ENCODE data around the gene FCGR1A.
"Not testable (repeated sequence)": the region's sequence is repeated elsewhere in the genome, so short reads cannot be mapped to it uniquely, and the experiment has no call there.

Gene FCGR1A

DNA sequence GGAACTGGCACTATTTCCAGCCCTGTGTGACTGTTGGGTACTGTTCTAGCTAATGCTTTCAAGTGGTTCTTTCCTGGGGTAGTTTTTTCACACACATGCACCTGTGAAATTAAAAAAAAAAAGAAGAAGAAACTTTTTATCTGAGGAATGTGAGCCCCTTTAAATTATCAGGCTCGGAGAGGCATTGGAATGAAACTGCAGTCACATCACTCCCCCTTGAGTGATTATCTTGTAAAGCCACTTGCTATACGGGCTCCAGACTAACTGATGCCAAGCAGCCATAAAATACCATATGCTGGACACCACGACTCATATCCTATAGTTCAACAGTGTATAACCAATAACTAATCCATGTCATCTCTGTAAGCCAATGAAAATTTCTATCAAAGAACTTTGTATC, 5.4 kb upstream of the FCGR1A start:
- DNase-seq (ENCODE audit: low read depth), result not testable (repeated sequence)

GRCh38 chr1:149778313-149778712, 4.2 kb upstream of the FCGR1A start:
- not testable (repeated sequence) for DNase-seq (ENCODE audit: low read depth)

DNA sequence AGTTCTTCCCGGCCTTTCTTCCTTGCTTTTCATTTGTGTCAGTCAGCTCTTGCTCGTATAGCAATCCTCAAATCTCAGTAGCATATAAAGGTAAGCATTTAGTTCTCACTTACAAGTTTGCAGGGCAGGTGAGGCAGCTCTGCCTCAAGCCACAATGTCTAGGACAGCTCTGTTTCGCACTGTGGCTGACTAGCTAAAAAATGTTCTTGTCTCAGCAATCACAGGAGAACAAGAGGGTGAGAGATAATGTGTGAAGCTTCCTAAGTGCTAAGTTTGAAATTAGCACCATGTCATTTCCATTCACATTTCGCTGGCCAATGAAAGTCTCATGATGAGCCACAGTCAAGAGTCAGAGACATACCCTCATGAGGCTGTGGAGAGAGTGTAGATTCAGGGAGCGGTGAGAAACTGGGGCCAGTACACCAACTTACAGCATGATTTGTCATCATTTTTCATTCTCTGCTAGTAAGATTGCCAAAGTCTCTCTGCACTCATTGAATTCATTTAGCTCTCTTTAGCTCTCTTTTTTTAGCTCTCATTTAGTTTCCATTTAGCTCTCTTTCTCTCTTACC, 995 bp upstream of the FCGR1A start:
- not testable (repeated sequence) for DNase-seq (ENCODE audit: low read depth)

GRCh38 chr1:149783289-149783688, 795 bp downstream of the FCGR1A start:
- not testable (repeated sequence) for DNase-seq (ENCODE audit: low read depth)

GRCh38 chr1:149783868-149784267, 1.4 kb downstream of the FCGR1A start:
- not testable (repeated sequence) for DNase-seq (ENCODE audit: low read depth)

- not testable (repeated sequence) for DNase-seq (ENCODE audit: low read depth)
Observed at GRCh38 chr1:149787688-149788451, 5.4 kb downstream of the FCGR1A start.

DNA sequence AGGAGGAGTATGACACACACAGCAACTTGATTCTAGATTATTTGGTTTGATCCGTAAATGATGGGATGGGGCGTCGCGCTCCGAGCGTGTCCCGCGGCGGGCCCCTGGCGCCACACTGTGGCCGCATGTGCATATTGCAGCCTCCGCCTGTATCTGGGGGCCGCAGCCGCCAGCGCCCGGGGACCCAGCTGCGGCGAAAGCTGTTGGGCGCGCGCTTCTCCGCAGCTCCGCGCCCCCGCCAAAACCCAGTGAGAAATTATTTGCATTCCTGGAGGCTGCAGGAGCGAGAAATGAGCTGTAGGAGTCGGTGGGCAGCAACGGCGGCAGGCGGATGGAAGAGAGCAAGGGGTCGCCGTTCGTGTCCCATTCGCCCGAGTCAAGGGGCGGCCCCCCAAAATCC, 10.0 kb downstream of the FCGR1A start:
- DNase-seq (ENCODE audit: low read depth), result not testable (repeated sequence)

- not testable (repeated sequence) for DNase-seq (ENCODE audit: low read depth)
Observed at GRCh38 chr1:149792912-149793515, 10.5 kb downstream of the FCGR1A start.

DNA sequence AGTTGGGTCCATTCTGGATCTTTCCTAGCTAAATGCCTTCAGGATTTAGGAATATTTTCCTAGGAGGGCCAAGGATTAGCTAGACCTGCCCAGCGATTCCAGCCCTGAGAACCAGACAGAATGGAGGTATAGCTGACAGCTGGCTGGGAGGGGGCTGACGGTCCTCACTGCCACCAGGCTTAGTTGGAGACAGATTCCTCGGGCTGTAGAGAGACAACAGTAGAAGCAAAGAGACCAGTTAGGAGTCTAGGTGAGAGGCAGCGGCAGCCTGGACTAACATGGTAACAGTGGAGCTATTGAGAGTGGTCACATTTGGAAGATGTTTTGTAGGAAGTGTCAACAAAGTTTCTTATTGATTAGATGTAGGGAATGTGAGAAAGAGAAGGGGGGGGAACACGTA, 11.4 kb downstream of the FCGR1A start:
- not testable (repeated sequence) for DNase-seq (ENCODE audit: low read depth)

GRCh38 chr1:149801628-149802027, 19.1 kb downstream of the FCGR1A start:
- DNase-seq (ENCODE audit: low read depth), result not testable (repeated sequence)

DNA sequence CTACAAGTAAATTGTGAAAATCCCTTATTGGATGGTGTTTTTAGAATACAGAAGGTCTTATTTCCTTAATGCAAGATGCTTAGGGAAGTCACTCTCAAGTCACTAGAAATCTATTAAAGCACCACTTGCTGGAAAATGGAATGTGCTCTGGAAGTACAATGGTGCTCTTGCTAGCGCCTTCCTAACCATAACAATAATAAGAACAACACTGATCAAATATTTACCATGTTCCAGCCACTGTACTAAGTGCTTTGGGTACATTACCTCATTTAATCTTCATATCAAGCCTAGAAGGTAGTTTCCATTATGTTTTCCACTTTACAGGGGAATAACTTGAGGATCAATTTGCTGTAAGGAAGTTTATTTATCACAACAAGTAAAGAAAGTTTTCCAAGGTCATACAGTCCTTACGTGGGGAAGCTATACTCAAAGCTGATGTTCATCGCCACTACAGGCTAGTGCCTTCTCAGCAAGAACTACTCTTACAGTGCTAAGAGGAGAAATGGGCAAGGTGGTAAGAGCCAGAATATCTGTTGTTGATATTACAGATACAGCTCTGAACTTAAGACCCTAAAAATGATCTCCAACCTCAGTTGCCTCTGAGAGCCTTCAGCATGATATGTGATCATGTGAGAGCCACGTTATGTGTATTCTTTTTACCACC, 22.1 kb downstream of the FCGR1A start:
- DNase-seq (ENCODE audit: low read depth), result not testable (repeated sequence)

DNA sequence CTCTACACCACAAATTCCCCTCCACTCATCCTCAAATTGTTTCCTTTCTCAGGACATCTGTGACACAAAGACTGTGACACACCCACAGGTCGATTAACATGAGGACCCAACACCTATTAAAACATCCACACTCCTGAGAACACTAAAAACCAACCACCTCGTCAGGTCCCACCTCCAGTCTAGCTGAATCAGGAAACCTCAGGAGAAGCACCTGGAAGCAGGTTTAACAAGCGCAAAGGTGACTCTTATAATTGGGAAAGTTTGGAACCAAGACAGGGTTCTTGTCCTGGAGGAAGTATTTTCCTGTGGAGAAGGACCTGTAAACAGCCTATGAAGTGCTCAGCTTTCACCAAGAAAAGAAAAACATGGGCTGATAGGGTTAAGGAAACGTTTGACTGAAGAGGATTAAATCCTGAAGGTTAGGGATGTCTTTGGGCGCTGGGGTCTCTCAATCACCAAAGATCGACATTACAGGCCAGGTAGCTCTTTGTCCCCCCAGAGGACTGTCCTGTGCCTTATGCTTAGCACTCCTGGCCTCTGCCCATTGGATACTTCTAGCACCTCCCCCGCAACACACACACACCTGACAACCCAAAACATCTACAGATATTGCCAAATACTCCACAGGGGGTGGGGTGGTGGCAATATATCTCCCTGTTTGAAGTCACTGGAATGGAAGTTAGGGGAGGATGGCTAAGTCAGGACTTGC, 28.4 kb downstream of the FCGR1A start:
- DNase-seq (ENCODE audit: low read depth), result not testable (repeated sequence)

GRCh38 chr1:149811514-149811889, 29.0 kb downstream of the FCGR1A start:
- DNase-seq (ENCODE audit: low read depth), result not testable (repeated sequence)

DNA sequence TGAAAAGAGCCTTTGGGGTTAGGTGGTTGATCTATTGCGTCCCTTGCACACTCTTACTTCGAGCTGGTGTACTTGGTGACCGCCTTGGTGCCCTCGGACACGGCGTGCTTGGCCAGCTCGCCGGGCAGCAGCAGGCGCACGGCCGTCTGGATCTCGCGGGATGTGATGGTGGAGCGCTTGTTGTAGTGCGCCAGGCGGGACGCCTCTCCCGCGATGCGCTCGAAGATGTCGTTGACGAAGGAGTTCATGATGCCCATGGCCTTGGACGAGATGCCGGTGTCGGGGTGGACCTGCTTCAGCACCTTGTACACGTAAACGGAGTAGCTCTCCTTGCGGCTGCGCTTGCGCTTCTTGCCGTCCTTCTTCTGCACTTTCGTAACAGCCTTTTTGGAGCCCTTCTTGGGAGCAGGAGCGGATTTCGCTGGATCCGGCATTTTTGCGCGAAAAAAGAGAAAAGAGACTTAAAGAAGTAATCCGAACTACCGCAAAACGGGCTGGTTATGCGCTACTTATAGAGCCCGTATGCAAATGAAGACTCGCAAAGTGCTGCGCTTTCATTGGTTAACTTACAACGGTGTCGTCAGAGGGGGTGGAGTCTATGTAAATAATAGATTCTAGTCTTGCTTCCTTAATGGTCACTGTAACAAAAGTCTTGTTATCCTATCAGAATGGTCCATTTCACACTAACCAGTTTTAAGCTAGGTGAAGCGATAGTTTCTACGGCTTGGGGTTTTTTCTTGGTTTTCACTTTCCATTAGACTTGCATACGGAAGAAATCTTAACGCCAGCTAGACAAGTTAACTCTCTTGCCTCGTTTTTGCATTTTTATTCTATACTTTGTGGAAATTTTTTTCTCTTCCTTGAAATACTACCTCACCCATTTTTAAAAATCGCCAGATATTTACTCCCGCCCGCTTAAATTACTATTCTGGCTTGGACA, 29.7 kb downstream of the FCGR1A start:
- DNase-seq (ENCODE audit: low read depth), result peak; percentile 79

DNA sequence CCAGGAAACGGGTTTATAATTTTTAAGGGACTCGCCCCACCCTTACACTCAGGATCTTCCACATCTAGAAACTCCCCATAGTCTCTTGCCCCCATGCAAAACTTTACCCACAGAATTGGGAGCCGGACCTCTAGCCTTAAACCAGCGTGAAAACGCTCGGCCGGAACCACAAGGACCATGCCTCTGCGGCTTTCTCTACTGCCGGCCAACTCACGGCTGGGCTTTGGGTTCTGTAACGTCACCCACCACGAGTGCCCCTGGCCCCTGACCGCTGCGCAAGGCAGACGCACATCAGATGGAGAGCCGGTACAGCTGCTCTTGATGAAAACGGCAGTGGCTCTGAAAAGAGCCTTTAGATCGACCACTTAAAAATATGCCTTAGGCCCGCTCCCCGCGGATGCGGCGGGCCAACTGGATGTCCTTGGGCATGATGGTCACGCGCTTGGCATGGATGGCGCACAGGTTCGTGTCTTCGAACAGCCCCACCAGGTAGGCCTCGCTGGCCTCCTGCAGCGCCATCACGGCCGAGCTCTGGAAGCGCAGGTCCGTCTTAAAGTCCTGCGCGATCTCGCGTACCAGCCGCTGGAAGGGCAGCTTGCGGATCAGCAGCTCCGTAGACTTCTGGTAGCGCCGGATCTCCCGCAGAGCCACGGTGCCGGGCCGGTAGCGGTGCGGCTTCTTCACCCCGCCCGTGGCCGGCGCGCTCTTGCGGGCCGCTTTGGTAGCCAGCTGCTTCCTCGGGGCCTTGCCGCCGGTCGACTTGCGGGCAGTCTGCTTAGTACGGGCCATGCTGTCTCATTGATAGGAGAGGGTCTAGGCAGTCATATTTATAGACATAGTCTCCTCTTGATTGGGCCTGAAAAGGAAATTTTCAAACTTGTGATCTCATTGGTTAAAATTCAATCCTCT, 30.7 kb downstream of the FCGR1A start:
- DNase-seq (ENCODE audit: low read depth), result not testable (repeated sequence)

GRCh38 chr1:149820387-149820786, 37.9 kb downstream of the FCGR1A start:
- not testable (repeated sequence) for DNase-seq (ENCODE audit: low read depth)

DNA sequence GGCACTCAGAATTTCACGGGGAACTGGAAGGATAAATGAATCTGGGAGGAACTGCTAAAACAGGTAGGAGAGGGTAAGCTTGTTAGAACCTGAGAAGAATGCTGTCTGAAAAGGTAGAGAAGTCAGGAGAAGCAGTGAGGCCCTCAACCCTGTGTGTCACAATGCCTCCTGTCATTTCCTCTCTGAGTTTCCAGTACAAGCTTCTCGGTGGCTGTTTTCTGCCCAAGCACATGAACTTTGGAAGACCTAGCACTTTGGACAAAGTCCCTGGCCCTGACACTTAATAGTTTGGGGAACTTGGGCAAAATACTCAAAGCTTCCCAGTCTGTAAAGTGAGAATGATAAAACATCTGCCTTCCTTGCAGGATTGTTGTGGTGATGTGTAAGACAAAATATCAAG, 44.1 kb downstream of the FCGR1A start:
- not testable (repeated sequence) for DNase-seq (ENCODE audit: low read depth)

- DNase-seq (ENCODE audit: low read depth), result not testable (repeated sequence)
Observed at GRCh38 chr1:149831764-149832315, 49.3 kb downstream of the FCGR1A start.
